GM19099 (cell line): ENCODE measurements around the gene KIF23.

Experiments
- POLR2A ChIP-seq: IDR thresholded peaks from 3 replicates; pipeline ENCODE4 v1.6.1; 2011; ENCODE audit warnings: low read depth; ENCODE audit not compliant: insufficient read length; ENCODE audit errors: extremely low read depth

Gene KIF23

GRCh38 chr15:69486481-69487110 lies 72.4 kb downstream of the KIF23 start:
- TF ChIP-seq POLR2A: no peak

GRCh38 chr15:69489073-69489571 lies 75.0 kb downstream of the KIF23 start:
- no peak for TF ChIP-seq POLR2A

GRCh38 chr15:69490356-69491037 lies 76.3 kb downstream of the KIF23 start:
- TF ChIP-seq POLR2A: no peak

GRCh38 chr15:69491038-69491505 lies 76.9 kb downstream of the KIF23 start:
- no peak for TF ChIP-seq POLR2A

- no peak for TF ChIP-seq POLR2A
Measured at GRCh38 chr15:69493406-69493805, 79.3 kb downstream of the KIF23 start.

GRCh38 chr15:69496001-69496400 lies 81.9 kb downstream of the KIF23 start:
- no peak for TF ChIP-seq POLR2A

GRCh38 chr15:69497076-69497475 lies 82.9 kb downstream of the KIF23 start:
- no peak for TF ChIP-seq POLR2A

- TF ChIP-seq POLR2A: no peak
Measured at GRCh38 chr15:69497667-69498066, 83.5 kb downstream of the KIF23 start.
